WERI-Rb-1 (cell line): ENCODE data around the gene CDH4.

Experiments used
- DNase-seq: peaks from one replicate; pipeline ENCODE4 v3.0.0-alpha.2; 2020
- H3K27ac ChIP-seq: fragments of 250-450 bp; sonication (Bioruptor Pico); 2 replicates; pipeline ENCODE4 v1.5.1; 2020; ENCODE audit warnings: mild to moderate bottlenecking, moderate library complexity
- H3K27me3 ChIP-seq: fragments of 250-450 bp; sonication (Bioruptor Pico); 2 replicates; pipeline ENCODE4 v1.5.1; 2021; ENCODE audit warnings: mild to moderate bottlenecking, low read depth, moderate library complexity; ENCODE audit not compliant: insufficient read depth, severe bottlenecking
- H3K36me3 ChIP-seq: fragments of 250-450 bp; sonication (Bioruptor Pico); 2 replicates; pipeline ENCODE4 v1.5.1; 2020; ENCODE audit warnings: mild to moderate bottlenecking, moderate library complexity
- H3K4me3 ChIP-seq: 2 replicates; pipeline ENCODE4 v1.5.1; 2011; ENCODE audit warnings: low read depth, mild to moderate bottlenecking, control low read depth, low read length
- H3K9me3 ChIP-seq: fragments of 250-450 bp; sonication (Bioruptor Pico); 2 replicates; pipeline ENCODE4 v1.5.1; 2021; ENCODE audit warnings: mild to moderate bottlenecking, moderate library complexity; ENCODE audit not compliant: severe bottlenecking
- CTCF ChIP-seq: IDR thresholded peaks from 2 replicates; pipeline ENCODE4 v1.5.1; 2011; ENCODE audit warnings: low read depth, mild to moderate bottlenecking, control low read depth, inconsistent platforms, low read length

The CDH4 gene

GRCh38 chr20:61460261-61461052 lies 208.4 kb downstream of the CDH4 start:
- no peak overlapping the region for H3K27ac ChIP-seq
- no peaks in the 10 kb centered on the region for H3K9me3 ChIP-seq
- H3K4me3 ChIP-seq, result no peak overlapping the region
- H3K36me3 ChIP-seq, result no peaks in the 10 kb centered on the region
- no peak for TF ChIP-seq CTCF
- DNase-seq, result no peak
- H3K27me3 ChIP-seq, result peaks cover 76% of the 10 kb centered on the region

- TF ChIP-seq CTCF, result no peak
- H3K9me3 ChIP-seq, result no peaks in the 10 kb centered on the region
- no peaks in the 10 kb centered on the region for H3K36me3 ChIP-seq
- H3K27me3 ChIP-seq, result peaks cover 68% of the 10 kb centered on the region
- H3K27ac ChIP-seq, result no peak overlapping the region
- DNase-seq, result no peak
- H3K4me3 ChIP-seq, result no peak overlapping the region
Measured at GRCh38 chr20:61461461-61461860, 209.4 kb downstream of the CDH4 start.

- TF ChIP-seq CTCF, result no peak
- DNase-seq, result no peak
- no peak overlapping the region for H3K27ac ChIP-seq
- H3K9me3 ChIP-seq, result no peaks in the 10 kb centered on the region
- no peak overlapping the region for H3K4me3 ChIP-seq
- H3K36me3 ChIP-seq, result no peaks in the 10 kb centered on the region
- peaks cover 67% of the 10 kb centered on the region for H3K27me3 ChIP-seq
Measured at GRCh38 chr20:61464307-61465303, 212.5 kb downstream of the CDH4 start.

- Histone ChIP-seq H3K27me3 (peaks cover 71% of the 10 kb centered on the region), H3K9me3 (peaks cover 2% of the 10 kb centered on the region), H3K27ac (no peak overlapping the region), H3K4me3 (no peak overlapping the region), H3K36me3 (no peaks in the 10 kb centered on the region)
- TF ChIP-seq CTCF, result no peak
- DNase-seq, result no peak
Measured at GRCh38 chr20:61475729-61476128, 223.7 kb downstream of the CDH4 start.

GRCh38 chr20:61476956-61477355 lies 224.9 kb downstream of the CDH4 start:
- Histone ChIP-seq H3K36me3 (no peaks in the 10 kb centered on the region), H3K9me3 (peaks cover 2% of the 10 kb centered on the region), H3K27ac (no peak overlapping the region), H3K4me3 (no peak overlapping the region), H3K27me3 (peaks cover 69% of the 10 kb centered on the region)
- DNase-seq, result no peak
- TF ChIP-seq CTCF, result no peak
